ENCODE data around the gene UGT1A10.
"Not testable (repeated sequence)": the region's sequence is repeated elsewhere in the genome, so short reads cannot be mapped to it uniquely, and the experiment has no call there.

UGT1A10 gene

GRCh38 chr2:233655043-233655442, 18.8 kb downstream of the UGT1A10 start:
- TF ChIP-seq CTCF (IDR thresholded peaks at IDR 0.05; ENCODE audit: low read depth, low read length, missing control alignments) = no peak
- no peak for DNase-seq (ENCODE audit: extremely low read depth, low read depth)
- H3K4me3 ChIP-seq (replicated peaks; ENCODE audit: low read depth, low read length) = no peak overlapping the region

GRCh38 chr2:233655943-233656342, 19.7 kb downstream of the UGT1A10 start:
- DNase-seq (ENCODE audit: extremely low read depth, low read depth); H3K4me3 ChIP-seq (replicated peaks; ENCODE audit: low read depth, low read length): not testable (repeated sequence)

GRCh38 chr2:233656443-233656842, 20.2 kb downstream of the UGT1A10 start:
- DNase-seq (ENCODE audit: extremely low read depth, low read depth) = no peak
- no peak overlapping the region for H3K4me3 ChIP-seq (replicated peaks; ENCODE audit: low read depth, low read length)
- no peak for TF ChIP-seq CTCF (IDR thresholded peaks at IDR 0.05; ENCODE audit: low read depth, low read length, missing control alignments)

GRCh38 chr2:233658610-233659009, 22.4 kb downstream of the UGT1A10 start:
- no peak for TF ChIP-seq CTCF (IDR thresholded peaks at IDR 0.05; ENCODE audit: low read depth, low read length, missing control alignments)
- no peak for DNase-seq (ENCODE audit: extremely low read depth, low read depth)

GRCh38 chr2:233663911-233664310, 27.7 kb downstream of the UGT1A10 start:
- DNase-seq (ENCODE audit: extremely low read depth, low read depth) = no peak
- TF ChIP-seq CTCF (IDR thresholded peaks at IDR 0.05; ENCODE audit: low read depth, low read length, missing control alignments) = no peak
- H3K4me3 ChIP-seq (replicated peaks; ENCODE audit: low read depth, low read length) = no peak overlapping the region

More at GRCh38 chr2:233658610-233659009, 22.4 kb downstream of the UGT1A10 start:
- no peak overlapping the region for H3K4me3 ChIP-seq (replicated peaks; ENCODE audit: low read depth, low read length)

GRCh38 chr2:233668605-233669260, 32.5 kb downstream of the UGT1A10 start:
- no peak for DNase-seq (ENCODE audit: extremely low read depth, low read depth)
- H3K4me3 ChIP-seq (replicated peaks; ENCODE audit: low read depth, low read length) = no peak overlapping the region
- TF ChIP-seq CTCF (IDR thresholded peaks at IDR 0.05; ENCODE audit: low read depth, low read length, missing control alignments) = no peak

- no peak within 1 kb of the TSS for H3K4me3 ChIP-seq (replicated peaks; ENCODE audit: low read depth, low read length)
- no peak for TF ChIP-seq CTCF (IDR thresholded peaks at IDR 0.05; ENCODE audit: low read depth, low read length, missing control alignments)
- no peak for DNase-seq (ENCODE audit: extremely low read depth, low read depth)
Observed at GRCh38 chr2:233671290-233672161, 35.3 kb downstream of the UGT1A10 start, which contains the start of gene UGT1A9. TSS of gene UGT1A9 (plus strand) at chr2:233671898. CDS start at chr2:233671935, 37 bp downstream.
